HG02642 (cell line): ENCODE results near the gene APMAP.

Experiments
- ATAC-seq: cut with Tn5 transposase; IDR thresholded peaks from one replicate; pipeline ENCODE4 v1.9.1; 2021; ENCODE audit warnings: mild to moderate bottlenecking; ENCODE audit not compliant: unreplicated experiment, poor library complexity

APMAP gene

DNA sequence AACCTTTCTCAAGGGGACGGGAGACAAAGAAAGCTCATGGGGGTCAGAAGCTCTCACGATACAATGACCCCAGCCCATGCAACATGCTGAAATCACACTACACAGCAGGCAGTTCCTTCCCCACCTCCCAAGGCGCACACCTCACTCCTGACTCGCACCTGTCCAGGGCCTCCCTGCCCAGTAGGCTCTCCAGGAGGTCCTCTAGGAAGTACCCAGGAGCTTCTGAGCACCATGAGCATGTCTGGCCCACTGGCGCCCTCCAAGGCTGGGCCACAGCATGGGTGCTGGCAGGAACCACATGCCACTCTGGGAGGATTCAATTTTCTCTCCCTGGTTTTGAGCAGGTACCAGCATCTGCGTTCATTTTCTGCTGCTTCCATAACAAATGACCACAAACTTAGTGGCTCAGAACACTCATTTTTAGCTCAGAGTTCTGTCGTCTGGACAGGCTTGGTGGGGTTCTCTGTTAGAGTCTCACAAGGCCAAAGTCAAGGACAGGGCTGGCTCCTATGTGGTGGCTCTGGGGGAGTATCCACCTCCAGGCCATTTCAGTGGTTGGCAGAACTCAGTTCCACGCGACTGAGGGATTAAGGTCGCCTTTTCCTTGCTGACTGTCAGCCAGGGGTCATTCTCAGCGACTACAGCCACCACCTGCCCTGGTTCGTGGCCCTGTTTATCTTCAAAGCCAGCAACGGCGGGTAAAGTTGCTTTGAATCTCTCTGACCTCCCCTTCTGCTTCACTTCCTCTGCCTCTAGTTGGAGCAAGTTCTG is 32.7 kb upstream of the APMAP start:
- ATAC-seq = no peak

- no peak for ATAC-seq
These were observed 31.6 kb upstream of the APMAP start for GRCh38 chr20:25024171-25024570.

DNA sequence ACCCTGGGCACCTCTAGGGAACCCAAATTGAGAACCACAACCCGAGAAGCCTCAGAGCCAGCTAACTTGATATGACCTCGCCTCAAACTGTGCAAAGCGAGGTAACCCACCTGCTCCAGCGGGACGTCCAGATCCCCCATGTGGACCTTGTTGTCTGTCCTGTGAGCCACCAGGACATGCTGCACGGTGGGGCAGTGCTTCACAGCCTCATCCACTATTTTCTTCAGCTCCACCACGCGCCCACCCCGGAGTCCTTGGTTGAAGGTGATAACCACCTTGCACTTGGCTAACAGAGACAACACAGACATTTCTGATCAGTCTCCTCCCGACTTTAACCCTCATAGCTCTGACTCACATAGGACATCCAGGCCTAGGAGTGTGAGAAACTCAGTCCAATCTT is 30.8 kb upstream of the APMAP start:
- no peak for ATAC-seq

DNA sequence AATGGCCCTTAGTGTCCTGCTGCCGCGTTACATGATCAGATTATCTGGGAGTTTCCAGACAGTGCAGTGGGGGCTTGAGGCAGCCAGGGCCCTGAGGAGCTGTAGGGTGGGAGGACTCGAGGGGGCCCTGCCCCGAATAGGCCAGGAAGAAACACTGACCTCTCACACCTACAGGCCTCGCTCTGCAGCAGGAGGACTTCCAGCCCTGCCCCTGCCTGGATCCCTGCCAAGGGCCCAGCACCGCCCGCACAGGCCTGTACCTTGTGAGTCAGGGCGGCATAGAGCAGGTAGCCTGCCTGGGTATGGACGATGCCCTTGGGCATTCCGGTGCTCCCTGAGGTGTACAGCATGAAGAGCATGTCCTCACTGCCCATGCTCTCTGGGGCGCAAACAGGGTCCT is 30.1 kb upstream of the APMAP start:
- no peak for ATAC-seq

GRCh38 chr20:25021336-25021735 is 28.8 kb upstream of the APMAP start:
- ATAC-seq = no peak

- no peak for ATAC-seq
These were observed 28.4 kb upstream of the APMAP start for GRCh38 chr20:25020901-25021301.

- ATAC-seq = no peak
These were observed 27.8 kb upstream of the APMAP start for GRCh38 chr20:25020345-25020744.

DNA sequence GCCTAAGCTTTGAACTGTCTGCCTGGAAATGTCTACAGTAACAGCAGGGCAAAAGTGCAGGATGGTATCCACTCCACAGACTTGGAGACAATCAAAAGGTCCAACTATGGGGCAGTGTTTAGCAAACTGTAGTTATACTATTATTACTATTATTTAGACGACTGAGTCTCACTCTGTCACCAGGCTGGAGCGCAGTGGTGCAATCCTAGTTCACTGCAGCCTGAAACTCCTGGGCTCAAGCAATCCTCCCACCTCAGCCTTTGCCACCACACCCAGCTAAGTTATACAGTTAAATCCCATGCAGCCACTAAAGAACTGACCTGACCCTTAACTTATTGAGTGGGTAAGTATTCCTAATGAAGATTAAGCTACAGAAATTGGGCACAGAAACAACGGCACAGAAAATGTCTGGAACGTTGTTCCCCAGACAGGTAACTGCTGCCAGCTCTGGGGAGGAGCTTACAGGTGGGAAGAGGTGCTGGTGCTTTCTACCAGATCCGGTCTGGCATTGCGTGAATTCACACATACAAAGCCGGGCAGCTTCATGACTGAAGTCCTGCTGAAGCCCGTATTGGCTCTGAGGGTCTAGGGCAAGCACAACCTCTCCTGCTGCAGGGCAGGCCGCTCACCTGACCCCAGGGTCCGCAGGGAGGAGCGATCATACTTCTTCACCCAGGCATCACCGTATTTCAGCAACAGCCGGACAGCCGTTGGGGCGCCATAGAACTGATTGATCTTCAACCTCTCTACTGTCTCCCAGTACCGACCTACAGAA is 27.0 kb upstream of the APMAP start:
- ATAC-seq = no peak

DNA sequence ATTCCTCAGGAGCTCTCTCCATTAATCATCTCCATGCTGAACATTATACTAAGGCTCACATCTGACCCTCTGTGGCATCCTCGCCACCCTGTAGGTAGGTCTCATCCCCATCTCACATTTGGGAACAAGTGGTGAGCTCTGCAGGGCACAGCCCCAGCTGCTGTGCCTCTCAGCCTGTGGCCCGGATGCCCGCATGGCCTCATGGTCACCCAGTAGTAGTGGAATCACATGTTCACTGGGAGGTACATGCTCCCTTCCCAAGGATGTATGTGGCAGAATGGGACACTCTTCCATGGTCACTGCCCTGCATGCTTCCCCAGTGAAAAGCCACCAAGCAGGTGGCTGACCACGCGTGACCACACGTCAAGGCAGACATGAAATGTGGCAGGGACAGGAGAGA is 26.3 kb upstream of the APMAP start:
- no peak for ATAC-seq

DNA sequence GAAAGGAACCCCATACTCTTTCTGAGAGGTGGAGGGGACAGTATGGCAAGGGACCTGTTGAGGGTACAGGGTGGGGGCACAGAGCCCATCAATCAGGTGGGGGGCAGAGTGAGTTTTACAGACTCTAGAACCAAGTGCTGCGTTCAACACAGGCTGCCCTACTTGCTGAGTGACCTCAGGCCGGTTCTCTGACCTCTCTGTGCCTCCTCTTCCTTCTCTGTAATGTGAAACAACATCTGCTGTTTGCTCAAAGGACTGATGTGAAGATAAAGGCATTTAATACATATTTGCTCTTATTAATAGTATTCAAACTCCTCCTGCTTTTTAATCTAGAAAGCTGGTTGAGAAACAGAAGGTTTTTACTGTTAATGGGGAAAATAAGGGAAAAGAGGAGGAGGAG is 25.9 kb upstream of the APMAP start:
- no peak for ATAC-seq

DNA sequence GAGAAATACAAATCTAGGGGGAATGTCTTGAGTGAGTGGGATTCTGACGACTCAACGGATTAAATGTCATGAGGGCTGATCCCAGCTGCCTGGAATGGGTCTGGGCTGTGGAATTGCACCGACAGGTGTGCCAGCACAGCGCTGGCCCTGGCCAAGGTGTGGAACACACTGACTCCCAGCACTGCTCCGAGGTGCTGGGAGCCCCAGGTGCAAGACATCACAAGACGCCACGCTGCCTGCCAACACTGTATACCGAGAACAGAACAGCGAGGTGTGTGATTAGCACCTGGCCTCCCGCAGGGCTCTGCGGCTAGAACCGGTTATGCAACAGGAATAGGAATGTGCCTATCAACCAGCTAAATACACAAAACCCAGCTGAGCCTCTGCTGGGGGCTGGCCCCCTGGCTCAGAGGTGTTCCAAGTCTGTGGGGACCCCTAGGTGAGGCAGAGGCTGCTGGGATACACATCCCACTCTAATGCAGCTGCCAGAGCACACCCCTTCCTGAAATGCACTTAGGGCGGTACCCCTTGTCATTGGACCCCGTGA is 24.8 kb upstream of the APMAP start:
- no peak for ATAC-seq

GRCh38 chr20:25016471-25016870 is 23.9 kb upstream of the APMAP start:
- no peak for ATAC-seq

DNA sequence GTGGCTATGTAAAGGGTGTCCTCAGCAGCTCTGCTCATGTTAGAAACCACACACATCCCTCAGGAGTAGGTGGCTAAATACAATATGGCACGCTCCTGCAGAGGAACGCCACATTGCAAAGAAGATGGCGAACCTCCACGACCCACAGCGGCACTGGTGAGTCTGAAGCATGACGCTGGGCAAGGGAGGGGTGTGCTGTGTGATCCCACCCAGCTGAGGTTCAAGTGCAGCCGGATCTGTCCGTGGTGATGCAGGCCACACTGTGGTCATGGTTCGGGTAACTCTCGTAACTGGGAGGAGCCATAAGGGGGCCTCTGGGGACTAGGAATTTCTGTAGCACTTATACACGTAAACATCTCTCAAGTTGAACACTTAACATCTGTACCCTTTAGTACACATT is 23.4 kb upstream of the APMAP start:
- no peak for ATAC-seq

DNA sequence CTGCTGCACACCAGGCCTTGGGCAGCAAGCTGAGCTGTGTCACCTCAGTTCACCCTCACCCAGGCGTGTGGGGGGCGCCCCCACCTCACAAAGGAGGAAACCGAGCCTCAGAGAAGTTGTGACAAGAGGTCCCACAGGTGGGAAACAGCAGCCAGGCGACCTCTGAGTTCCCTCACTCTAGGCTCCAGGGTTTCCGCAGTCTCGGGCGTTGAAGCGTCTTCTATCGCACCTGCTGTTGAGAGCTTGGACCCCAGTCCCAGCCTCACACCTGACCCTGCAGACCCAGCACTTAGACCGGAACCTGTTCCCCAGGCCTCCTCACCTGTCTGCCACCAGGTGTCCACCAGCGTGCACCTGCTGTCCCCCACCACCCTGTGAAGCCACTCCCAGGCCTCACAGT is 22.3 kb upstream of the APMAP start:
- no peak for ATAC-seq

GRCh38 chr20:25013478-25014380 is 21.2 kb upstream of the APMAP start:
- ATAC-seq = no peak

DNA sequence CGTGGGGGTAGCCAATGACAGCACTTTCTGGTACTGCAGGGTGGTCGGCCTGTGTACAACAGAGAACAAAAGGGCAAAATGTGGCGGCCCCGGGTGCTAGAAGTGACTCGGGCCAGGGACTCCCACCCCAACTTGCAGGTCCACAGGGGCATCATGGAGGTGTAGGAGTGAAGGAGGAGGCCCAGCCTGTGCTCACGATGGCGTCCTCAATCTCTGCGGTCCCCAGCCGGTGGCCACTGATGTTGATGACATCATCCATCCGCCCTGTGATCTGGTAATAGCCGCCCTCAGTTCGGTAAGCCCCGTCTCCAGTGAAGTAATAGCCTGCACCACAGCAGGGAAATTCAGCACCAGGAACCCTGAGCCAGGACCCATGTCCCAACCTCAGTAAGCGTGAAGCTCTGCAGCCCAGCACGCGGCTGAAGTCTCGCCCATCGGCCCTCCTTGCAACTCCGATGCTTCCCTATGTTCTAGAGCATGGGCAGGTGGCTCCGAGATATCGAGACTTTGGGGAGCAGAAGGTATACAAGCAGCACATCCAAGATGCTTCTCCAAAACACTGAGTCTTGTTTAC is 20.2 kb upstream of the APMAP start:
- ATAC-seq = no peak

- ATAC-seq = no peak
These were observed 19.3 kb upstream of the APMAP start for GRCh38 chr20:25011831-25012241.

- ATAC-seq = no peak
These were observed 18.7 kb upstream of the APMAP start for GRCh38 chr20:25011261-25011660.

DNA sequence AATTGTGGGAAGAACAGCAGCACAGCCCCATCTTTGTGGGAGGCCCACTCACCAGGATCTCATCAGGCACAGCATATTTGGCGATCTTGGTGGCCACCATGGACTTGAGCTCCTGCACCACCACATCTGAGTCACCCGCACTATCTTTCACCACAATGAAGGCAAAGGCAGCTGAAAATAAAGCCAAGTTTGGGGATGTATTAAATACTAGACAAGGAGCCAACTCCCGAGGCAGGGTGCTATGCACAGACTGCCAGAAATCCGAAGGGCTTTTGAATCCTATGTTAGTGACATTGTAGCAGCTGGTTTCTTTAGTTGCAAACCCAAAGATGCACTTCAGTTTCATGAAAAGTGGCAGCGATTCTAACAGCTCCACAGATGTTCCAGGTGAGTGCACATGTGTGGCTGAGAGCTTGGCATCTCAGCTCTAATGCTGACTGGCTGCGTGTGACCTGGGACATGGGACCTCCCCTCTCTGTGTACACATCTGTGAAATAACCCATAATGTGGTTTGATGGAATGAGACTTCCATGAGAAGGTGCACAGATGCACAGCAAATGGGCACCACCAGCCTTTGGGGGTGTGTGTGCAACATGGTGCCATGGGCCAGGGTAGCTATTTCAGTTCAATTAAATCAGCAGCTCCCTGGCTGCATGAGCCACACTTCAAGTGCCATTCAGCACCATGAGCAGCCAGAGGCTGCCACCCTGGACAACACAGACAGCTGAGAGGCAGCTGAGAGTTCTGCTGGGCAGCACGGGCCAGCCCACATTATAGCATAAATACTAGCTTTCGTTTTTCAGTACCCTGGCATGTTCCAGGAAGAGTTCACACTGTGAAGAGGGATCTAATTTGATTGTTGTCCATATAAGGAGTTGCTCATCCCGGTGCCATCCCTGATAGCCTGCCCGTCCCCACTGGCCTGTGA is 16.9 kb upstream of the APMAP start:
- ATAC-seq = no peak
